Measurements from ENCODE around the gene ACTG2.

Gene ACTG2

DNA sequence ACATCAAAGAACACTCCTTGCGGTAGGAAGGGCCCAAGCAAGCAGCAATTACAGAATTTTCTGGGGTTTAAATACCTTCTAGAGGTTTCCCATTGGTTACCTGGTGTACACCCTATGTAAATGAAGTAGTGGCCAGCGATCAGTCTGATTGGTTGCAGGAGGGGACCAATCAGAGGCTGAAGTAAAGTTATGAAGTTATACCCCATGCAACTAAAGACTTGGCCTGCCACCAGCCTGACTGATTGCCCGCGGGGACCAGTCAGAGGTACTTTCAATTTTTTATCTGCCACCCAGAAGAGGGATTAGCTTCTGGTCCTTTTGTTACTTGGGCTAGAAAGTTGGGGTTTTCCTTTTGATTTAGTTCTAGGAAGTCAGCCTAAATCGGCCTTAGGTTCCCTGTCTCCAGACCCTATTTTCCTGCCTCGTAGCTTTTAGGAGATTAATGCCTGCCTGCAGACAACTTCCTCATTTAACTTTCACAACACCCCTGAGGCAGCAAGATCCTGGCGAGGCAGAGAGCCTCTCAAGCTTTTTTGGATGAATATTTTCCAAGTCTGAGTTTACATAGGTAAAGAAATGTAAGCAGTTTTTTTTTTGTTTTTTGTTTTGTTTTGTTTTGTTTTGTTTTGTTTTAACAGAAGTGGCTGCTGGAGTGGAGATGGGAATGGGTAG is 32.4 kb downstream of the ACTG2 start:
- peak overlapping the region; percentile 98 for H3K4me2 ChIP-seq (ENCODE audit: low read depth, low read length, poor library complexity, severe bottlenecking)
- no peak overlapping the region for H3K27ac ChIP-seq (ENCODE audit: low read depth, low read length)
- H3K36me3 ChIP-seq (ENCODE audit: low read length): no peaks in the 10 kb centered on the region
- no peaks in the 10 kb centered on the region for H4K20me1 ChIP-seq (ENCODE audit: low read depth, low read length)
- H3K79me2 ChIP-seq (ENCODE audit: insufficient read depth, low read length): peaks cover 34% of the 10 kb centered on the region
- TF ChIP-seq CTCF (IDR thresholded peaks at IDR 0.05; ENCODE audit: insufficient read depth, low read length, poor library complexity, severe bottlenecking) (no peak), EZH2phosphoT487 (conservative IDR thresholded peaks at IDR 0.05; ENCODE audit: low read length) (no peak)
- no peaks in the 10 kb centered on the region for H3K27me3 ChIP-seq (ENCODE audit: low read length)
- peaks cover 19% of the 10 kb centered on the region for H3F3A ChIP-seq (ENCODE audit: insufficient read depth)
- no peaks in the 10 kb centered on the region for H3K9me2 ChIP-seq (replicated peaks; ENCODE audit: insufficient read depth, low read length)
- H3K9me3 ChIP-seq (ENCODE audit: insufficient read depth, low read length): 0 out of 2 replicates have a peak, but pooled peaks cover 5% of the 10 kb centered on the region
- peak overlapping the region; percentile 65 for H2AFZ ChIP-seq (ENCODE audit: low read depth, low read length, severe bottlenecking)
- H3K9ac ChIP-seq (ENCODE audit: low read length): no peak overlapping the region
- no peak overlapping the region for H3K4me3 ChIP-seq (ENCODE audit: insufficient read depth, low read length, poor library complexity, severe bottlenecking)

- Histone ChIP-seq H3K4me2 (ENCODE audit: low read depth, low read length, poor library complexity, severe bottlenecking) (peak overlapping the region; percentile 98), H3K27me3 (ENCODE audit: low read length) (no peaks in the 10 kb centered on the region), H3K9me3 (ENCODE audit: insufficient read depth, low read length) (0 out of 2 replicates have a peak, but pooled peaks cover 5% of the 10 kb centered on the region), H3K36me3 (ENCODE audit: low read length) (no peaks in the 10 kb centered on the region), H3K9me2 (replicated peaks; ENCODE audit: insufficient read depth, low read length) (no peaks in the 10 kb centered on the region), H3K27ac (ENCODE audit: low read depth, low read length) (peak overlapping the region; percentile 72), H4K20me1 (ENCODE audit: low read depth, low read length) (no peaks in the 10 kb centered on the region), H3F3A (ENCODE audit: insufficient read depth) (peaks cover 19% of the 10 kb centered on the region), H3K79me2 (ENCODE audit: insufficient read depth, low read length) (peaks cover 41% of the 10 kb centered on the region), H2AFZ (ENCODE audit: low read depth, low read length, severe bottlenecking) (peak overlapping the region; percentile 65), H3K4me3 (ENCODE audit: insufficient read depth, low read length, poor library complexity, severe bottlenecking) (peak overlapping the region; percentile 35), H3K9ac (ENCODE audit: low read length) (no peak overlapping the region)
- TF ChIP-seq EZH2phosphoT487 (conservative IDR thresholded peaks at IDR 0.05; ENCODE audit: low read length): no peak
- TF ChIP-seq CTCF (IDR thresholded peaks at IDR 0.05; ENCODE audit: insufficient read depth, low read length, poor library complexity, severe bottlenecking): no peak
Measured at GRCh38 chr2:73925853-73926492, 33.2 kb downstream of the ACTG2 start.

- H3K9me2 ChIP-seq (replicated peaks; ENCODE audit: insufficient read depth, low read length): no peaks in the 10 kb centered on the region
- H3K27ac ChIP-seq (ENCODE audit: low read depth, low read length): peak within 1 kb of the TSS; percentile 72
- H3K4me2 ChIP-seq (ENCODE audit: low read depth, low read length, poor library complexity, severe bottlenecking): peak within 1 kb of the TSS; percentile 98
- no peaks in the 10 kb centered on the region for H4K20me1 ChIP-seq (ENCODE audit: low read depth, low read length)
- peak within 1 kb of the TSS; percentile 65 for H2AFZ ChIP-seq (ENCODE audit: low read depth, low read length, severe bottlenecking)
- TF ChIP-seq EZH2phosphoT487 (conservative IDR thresholded peaks at IDR 0.05; ENCODE audit: low read length) (no peak), CTCF (IDR thresholded peaks at IDR 0.05; ENCODE audit: insufficient read depth, low read length, poor library complexity, severe bottlenecking) (no peak)
- H3K9me3 ChIP-seq (ENCODE audit: insufficient read depth, low read length): 0 out of 2 replicates have a peak, but pooled peaks cover 5% of the 10 kb centered on the region
- H3F3A ChIP-seq (ENCODE audit: insufficient read depth): peaks cover 19% of the 10 kb centered on the region
- no peaks in the 10 kb centered on the region for H3K36me3 ChIP-seq (ENCODE audit: low read length)
- peak within 1 kb of the TSS; percentile 88 for H3K9ac ChIP-seq (ENCODE audit: low read length)
- H3K79me2 ChIP-seq (ENCODE audit: insufficient read depth, low read length): peaks cover 48% of the 10 kb centered on the region
- peak within 1 kb of the TSS; percentile 95 for H3K4me3 ChIP-seq (ENCODE audit: insufficient read depth, low read length, poor library complexity, severe bottlenecking)
- no peaks in the 10 kb centered on the region for H3K27me3 ChIP-seq (ENCODE audit: low read length)
Measured at GRCh38 chr2:73926493-73927327, 33.9 kb downstream of the ACTG2 start, which contains the start of gene DGUOK. TSS of gene DGUOK (plus strand) at chr2:73926880. CDS start at chr2:73926911, 31 bp downstream.

Data from SU-DHL-6 (cell line).